ENCODE measurements around the gene PRIMA1.

Gene PRIMA1

DNA sequence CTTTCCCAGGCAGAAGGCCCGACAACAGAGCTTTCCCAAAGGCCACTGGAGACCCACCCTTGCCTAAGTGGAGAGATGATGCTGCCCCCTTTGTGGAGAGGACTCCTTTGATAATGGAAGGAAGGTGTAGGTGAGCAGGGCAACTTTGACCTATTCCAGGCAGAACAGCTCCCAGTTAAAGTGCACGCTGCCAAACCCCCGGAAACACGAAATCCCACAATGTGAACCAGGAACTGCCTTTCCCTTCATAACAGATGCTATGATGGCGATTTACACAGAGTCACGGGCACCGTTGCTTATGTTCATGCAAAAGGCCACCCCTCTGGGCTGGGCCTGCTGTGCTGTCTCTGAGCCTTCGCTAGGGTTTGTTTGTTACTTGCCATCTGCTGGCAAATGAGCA is 34.6 kb downstream of the PRIMA1 start:
- no peak for DNase-seq (ENCODE audit: low spot score)

DNA sequence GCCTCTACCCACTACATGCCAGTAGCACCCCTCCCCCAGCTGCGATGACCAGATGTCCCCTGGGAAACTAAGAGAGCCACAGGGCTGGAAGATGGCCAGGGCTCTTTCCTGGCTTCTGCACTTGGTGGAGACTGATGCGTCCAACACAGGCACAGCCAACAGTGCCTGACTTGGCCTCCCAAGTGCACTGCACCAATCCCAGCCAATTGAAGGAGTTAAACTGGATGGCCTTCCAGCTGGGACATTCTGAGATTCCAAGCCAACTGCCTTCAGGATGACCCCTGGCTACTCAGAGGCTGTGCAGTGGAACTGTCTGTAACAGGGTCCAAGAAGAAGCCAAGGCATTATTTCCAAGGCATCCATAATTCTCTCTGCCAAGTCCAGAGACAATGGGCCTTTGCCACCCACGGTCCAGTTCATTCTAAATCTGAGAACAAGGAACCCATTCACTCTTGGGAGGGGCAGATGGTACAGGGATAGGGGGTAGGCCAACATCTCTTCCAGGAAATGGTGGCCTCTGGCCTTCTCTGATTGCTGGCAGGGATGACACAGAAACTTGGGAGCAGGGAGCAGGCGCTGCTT is 35.2 kb downstream of the PRIMA1 start:
- DNase-seq (ENCODE audit: low spot score): no peak

DNA sequence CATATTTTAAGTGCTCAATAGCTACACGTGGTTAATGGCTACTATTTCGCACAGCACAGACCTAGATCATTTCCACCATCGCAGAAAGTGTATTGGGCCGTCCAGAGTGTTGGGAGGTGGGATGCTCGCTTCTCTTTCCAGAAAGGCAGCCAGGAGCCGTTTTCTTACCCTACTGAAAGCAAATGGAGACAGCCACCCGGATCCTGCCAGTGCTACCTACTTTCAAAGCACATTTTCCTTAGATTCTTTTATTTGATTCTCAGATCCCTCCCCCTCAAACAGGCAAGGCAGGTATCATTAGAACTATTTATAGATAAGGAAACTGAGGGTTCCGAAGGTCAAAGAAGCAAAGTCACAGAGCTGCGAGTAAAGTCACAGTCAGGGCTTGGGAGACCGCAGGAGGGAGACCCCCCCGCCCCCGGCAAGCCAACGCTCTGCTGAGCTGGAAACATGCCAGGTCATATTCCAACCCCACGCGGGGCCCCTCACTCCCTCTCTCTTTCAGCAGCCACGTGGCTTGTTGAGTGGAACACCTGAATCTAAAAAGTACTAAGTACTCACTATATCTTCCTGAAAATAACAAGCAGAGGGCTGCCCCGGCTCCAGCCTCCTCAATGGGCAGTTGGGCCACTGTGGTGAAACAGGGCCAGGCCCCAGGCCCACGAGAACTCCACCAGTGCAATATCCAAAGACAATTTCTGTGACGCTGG is 36.2 kb downstream of the PRIMA1 start:
- DNase-seq (ENCODE audit: low spot score): no peak

DNA sequence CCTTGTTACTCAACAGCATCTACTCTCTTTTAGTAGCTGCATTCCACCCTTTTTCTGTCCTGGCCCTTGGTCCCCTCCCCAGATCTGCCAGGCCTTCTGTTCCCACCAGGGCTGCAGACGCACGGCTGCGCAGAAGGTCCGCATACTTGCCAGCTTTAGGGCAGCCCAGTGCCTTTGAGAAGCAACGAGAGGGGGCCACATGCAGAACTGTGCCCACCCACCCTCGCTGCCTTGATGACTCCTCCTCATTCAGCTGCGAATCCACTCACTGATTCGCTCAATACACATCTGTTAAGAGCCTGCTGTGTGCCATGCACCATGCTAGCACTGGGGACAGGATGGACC is 39.2 kb downstream of the PRIMA1 start:
- no peak for DNase-seq (ENCODE audit: low spot score)

DNA sequence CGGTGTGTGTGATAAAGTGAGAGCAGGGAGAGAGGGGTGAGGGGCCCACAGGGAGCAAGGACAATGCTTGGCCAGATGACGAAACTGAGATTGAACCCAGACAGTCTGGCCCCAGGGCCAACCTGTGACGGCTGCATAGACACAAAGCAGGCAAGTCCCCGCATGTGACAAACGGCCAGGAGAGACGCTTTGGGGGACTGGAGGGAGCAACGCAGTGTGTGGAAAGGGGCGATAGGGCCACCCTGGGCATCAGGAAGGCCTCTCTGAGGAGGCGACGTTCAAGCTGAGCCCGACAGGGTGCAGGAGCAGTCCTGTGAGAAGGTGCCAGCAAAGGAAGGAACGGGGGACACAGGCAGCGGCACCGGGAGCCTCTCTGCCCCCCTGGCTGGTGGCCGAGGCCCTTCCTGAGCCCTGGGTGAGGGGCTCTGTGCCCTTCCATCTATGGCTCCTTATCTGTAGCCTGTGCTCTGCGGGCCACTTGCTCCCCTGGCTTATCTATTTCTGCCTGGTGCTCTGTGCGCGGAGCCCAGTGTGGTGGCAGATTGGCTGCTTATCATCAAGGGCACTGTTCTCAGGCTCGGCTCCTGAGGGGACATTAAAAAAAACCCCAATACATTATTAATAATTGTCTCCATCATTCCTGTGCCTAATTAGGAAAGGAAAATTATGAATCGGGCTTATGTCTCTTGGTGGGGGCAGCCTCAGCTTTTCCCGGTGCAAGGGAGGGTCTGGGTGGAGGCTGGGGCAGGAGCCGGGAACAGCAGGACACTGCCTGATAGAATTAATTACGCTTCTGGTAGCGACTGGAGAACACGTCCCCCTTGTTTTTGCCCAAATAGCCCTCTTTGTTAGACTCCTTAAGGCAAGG is 39.8 kb downstream of the PRIMA1 start:
- DNase-seq (ENCODE audit: low spot score): no peak

DNA sequence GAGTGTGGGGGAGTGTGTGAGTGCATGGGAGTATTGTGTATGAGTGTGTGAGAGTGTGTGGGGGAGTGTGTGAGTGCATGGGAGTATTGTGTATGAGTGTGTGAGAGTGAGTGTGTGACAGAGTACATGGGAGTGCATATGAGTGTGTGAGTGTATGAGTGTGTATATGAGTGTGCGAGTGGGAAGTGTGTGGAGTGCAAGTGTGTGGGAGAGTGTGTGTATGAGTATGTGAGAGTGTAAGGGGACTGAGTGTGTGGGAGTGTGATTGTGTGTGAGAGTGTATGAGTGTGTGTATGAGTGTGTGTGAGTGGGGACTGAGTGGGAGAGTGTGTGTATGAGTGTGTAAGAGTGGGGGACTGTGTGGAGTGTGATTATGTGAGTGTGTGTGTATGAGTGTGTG is 40.7 kb downstream of the PRIMA1 start:
- no peak for DNase-seq (ENCODE audit: low spot score)

DNA sequence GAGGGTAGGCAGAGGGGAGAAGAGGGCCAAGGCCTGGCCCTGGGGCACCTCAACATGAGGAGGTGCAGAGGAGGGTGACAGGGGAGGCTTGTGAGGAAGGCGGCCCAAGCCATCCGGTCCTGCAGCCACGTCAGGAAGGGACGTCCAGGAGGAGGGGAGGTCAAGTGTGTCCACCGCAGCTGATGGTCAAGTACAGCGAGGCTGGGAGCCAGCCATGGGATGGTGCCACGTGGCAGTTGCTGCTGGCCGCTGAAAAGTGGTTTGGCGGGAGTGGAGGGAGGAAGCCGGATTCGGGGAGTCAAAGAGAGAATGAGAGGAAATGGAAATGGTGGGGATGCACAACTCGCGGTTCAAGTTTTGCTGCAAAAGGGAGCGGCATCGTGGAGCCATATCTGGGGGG is 41.2 kb downstream of the PRIMA1 start:
- DNase-seq (ENCODE audit: low spot score): no peak

DNA sequence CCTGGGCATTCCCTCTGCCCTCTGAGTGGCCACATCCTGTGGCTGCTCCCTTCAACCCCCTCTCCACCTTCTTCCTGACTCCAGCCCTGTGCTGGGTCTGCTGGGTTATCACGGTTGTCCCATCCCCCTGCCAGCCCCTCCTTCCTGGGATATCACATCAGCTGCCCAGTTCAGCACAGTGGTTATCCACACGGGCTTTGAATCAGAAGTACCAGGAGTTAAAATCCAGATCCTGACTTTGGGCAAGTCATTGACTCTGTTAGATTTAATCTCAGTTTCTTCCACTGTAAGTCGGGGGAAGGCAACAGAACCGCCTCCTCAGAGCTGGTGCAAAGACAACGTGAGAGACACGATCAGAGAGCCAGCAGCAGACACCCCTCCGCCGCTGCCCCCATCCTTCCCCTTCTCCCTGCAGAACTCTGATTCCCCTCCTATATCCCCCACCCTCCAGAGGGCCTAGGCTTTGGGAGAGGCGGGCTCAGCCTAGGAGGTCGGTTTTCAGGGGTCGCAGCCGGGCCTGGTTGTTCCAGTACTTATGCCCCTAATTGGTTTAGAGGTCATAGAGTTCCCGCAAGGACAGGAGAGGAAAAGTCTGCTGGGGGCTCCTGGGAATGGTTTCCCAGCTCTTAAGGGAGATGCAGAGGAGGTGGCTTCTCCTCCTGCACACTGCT is 42.5 kb downstream of the PRIMA1 start:
- no peak for DNase-seq (ENCODE audit: low spot score)

DNA sequence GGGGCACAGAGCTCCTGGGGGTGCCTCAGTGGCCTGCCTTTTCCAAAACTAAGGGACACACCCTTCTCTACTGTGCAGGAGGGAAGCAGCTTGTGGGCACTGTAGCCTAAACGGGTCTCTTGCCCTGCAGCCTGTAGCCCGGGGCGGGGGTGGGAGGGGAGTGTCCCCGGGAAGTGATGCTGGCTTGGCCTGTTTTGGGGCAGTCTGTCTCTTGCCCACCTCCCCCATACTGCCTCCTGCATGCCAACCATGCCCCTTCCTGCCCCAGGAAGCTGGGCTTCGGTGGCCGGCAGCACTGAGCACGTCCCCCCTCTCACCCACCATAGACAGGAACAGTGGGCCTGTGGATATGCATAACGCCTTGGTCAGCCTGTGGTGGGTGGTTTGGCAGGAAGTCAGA is 43.4 kb downstream of the PRIMA1 start:
- DNase-seq (ENCODE audit: low spot score): no peak

DNA sequence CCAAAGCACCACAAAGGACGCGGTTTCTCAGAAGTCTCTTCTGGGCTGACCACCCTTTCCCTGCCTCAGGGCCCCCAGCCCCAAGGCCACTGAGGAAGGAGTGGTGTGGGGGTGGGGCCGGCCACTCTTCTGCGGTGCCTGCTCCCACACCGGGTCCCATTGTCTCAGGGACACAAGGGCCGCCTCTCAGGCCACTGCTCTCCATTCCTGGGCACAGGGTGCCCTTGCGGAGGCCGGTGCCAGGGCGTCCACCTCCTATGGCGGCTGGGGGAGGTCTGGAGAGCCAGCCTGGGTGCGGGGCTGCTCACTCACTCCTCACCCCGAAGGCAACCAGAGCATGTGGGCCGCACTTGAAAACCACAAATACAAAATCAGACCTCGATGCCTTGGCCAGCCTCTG is 44.1 kb downstream of the PRIMA1 start:
- DNase-seq (ENCODE audit: low spot score): no peak

DNA sequence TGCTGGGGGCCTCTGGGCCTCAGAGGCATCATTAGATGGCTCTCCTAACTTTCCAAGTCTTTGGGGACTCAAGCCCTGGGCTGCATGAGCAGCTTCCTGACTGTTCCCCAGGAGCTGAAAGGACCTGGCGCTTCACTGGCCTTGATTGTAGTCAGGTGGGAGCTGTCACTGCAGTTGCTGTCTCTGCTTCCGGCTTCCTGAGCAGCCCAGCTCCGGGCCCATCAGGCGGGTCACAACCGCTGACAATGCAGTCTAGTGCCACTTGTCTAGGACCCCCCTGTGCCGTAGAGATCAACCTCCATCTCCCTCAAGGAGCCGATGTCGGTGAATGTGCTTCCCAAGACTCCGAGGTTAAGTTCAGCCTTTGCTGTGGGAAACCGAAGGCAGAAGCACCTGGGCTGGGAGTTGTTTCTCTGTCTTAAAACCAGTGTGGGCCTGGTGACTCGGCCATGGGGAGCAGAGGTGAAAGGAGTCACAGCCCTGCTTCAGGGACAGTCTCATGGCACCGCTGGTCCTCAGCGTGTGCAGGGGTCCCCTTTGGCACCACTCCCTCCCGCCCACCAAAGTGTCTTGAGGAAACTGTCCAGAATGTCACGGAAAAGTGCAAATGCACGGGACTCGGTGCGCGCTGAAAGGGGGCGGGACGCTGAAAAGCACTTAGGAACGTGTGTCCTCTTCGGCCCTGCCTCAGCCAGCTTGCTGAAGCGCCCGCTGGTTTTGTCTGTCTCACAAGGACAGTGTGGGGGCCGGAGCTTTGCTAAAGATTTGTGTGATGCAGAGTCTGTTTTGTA is 44.8 kb downstream of the PRIMA1 start:
- no peak for DNase-seq (ENCODE audit: low spot score)

DNA sequence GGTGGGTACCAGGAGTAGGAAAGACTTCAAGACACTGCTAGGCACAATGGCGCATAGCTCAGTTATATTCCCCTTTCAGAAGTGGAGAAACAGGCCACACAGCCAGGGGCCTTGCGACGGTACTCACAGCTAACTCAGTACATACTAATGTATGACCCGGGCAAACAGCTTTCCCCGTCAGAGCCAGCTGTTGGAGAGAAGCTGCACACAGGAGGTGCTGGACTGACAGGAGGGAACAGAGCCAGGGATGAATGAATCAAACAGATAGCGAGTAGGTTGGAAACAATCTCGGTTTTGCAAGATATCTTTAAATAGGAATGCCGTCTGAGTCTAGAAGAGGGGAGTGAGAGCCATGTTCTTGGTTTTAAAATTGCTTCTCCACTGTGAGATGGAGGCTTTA is 45.5 kb downstream of the PRIMA1 start:
- DNase-seq (ENCODE audit: low spot score): no peak

DNA sequence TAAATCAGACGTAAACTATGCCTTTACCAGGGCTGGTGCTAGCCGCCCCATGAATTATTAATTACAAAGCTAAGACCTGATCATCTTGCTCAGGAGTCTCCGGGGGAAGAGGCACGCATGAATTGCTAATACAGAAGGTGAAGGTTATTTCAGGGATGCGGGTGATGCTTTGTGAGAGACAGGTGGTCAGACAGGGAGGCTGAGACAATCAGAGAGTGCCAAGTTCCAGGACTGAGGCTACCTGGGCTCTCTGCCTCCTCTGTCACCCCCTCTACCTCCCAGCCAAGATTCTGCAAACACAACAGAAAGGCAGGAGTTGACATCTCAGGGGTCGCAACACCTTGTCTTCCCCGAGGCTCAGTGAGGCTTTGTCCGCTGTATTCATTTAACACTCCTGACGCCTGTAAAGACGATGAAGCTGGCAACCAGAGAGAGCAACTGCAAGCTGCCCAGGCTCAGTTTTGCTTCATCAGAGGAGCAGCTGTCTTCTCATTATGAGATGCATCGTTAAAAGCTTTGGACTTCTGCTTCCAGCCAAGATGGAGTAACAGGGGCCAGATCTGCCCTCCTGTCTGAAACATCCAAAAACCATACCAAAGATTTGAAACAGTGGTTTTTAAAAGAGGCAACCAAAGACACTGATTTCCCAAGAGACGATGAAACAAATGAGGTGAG is 46.6 kb downstream of the PRIMA1 start:
- no peak for DNase-seq (ENCODE audit: low spot score)

DNA sequence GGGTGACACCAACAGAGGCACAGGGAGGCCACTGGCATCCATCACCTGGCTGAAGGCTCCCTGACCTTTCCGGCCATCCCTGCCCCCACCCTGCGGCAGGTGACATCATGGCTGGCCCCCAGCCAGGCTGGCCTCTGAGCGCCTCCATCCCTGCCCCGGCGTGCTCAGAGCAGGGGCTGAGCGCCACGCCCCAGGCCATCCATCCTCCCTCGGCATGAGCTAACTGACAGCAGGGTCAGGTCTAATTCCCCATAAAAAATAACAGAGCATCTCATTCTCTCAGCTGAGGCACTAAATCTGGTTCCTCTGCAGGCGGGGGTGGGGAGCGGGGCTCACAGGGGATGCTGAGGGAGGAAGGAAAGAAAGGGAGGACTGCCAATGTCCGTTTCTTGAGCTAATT is 50.7 kb downstream of the PRIMA1 start:
- DNase-seq (ENCODE audit: low spot score): no peak

DNA sequence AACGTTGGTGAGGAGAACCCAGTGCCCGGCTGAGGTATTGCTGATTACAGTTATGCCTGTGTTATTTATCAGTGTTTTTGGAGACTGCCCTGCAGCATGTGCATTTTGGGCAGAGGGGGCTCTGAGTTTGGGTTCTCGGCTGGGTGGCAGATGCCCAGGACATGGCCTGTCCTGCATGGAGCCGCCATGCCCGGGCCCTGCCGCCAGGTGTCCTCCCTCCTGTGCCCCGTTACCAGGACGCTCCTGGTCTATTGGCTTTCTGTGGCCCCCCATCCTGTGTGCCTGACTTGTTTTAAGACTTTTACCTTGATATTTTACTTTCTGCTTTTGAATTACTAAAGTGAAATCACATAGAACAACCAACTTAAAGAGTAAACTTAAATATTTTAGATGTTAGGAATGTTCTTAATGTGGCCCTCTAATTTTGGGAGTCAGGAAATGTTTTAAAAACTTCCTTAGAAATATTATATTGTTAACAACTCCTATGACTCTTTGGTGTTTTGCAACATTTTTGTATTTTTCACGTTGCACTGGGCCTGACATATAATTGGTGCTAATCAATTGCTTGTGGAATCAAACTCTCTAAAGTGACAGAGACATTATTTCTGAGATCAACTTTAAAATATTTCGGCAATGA is 51.8 kb downstream of the PRIMA1 start:
- peak; percentile 5 for DNase-seq (ENCODE audit: low spot score)

DNA sequence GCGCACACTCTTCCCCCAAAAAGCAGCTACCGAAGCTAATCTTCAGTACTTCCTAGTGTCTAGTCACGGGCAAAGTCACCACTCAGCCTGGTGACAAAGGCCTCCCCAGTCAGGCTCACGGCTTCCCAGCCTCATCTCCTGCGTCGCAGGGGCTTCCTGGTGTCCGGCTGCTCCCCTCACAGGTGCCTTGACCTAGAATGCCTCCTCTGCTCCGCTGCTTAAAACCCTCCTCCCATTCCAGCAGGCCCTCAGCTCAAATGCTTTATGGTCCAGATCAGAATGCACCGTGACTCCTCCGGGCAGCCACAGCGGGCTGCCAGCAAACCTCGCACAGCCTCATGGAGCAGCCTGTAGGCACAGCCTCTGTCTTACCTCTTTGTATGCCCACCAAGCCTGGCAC is 53.1 kb downstream of the PRIMA1 start:
- DNase-seq (ENCODE audit: low spot score): no peak

DNA sequence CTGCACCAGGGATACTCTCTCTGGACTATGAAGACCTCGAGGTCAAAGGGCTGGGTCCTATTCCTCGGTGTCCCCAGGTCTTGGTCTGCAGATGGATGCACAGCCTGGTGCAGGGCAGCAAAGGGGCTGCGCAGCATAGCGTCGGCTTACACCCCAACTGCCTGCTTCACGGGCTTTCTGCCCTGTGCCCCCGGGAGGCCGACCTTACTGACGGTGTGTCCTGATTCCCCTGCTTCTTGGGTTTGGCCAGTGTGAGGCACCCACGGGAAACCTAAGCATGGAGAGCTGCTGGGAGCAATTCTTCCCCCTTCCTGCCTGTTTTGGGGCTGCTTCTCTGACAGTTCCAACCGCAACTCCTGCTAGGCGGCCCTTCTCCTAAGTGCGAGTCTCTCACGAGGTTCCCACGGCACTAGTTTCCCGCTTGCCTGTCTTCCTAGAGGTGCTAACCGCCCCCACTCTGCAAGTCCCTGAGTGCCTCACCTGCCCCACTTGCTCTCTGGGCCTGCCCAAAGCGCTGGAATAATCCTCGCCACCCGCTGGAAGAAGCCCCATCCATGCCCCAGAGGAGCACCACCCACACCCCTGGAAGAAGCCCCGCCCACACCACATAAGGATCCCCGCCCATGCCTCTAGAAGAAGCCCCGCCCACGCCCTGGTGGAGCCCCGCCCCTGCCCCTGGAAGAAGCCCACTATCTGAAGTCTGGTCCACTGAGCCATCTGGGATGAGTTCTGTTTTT is 54.0 kb downstream of the PRIMA1 start:
- peak; percentile 21 for DNase-seq (ENCODE audit: low spot score)

DNA sequence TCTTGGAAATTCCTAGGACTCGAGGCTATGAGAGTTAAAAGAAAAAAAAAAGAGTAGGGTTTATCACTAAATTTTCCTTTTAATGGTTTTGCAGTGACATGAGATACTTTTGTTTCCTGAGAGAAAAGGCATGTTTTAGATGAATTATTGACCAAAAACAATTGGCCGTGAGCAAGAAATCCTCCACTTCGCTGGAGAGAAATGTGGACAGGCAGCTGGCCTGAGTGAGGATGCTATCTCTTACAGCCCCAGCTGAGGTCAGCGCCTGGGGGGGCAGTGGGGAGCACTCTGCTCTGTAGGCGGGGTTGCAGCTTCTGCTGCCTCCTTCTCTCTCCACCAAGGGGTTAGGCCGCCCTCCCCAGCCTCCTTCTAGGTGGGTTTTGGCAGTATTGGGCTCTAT is 54.7 kb downstream of the PRIMA1 start:
- no peak for DNase-seq (ENCODE audit: low spot score)

DNA sequence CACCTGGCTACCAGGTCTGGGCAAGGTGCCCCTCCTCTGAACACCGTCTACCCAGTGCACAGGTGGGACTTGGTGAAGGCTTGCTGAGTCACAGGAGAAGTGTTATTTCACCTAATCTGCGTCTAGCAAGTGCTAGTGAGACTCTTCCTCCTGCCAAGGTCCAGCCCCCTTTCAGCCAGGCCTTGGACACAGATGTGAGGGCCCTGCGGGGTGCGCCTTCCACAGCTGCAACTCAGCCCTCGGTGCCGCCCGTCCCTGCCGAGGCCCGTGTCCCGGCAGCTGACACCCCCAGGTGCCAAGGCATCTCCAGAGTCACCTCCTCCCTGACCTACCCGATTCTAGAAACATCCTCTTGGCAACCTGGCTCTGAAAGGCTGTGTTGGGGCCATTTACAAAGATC is 55.1 kb downstream of the PRIMA1 start:
- no peak for DNase-seq (ENCODE audit: low spot score)

DNA sequence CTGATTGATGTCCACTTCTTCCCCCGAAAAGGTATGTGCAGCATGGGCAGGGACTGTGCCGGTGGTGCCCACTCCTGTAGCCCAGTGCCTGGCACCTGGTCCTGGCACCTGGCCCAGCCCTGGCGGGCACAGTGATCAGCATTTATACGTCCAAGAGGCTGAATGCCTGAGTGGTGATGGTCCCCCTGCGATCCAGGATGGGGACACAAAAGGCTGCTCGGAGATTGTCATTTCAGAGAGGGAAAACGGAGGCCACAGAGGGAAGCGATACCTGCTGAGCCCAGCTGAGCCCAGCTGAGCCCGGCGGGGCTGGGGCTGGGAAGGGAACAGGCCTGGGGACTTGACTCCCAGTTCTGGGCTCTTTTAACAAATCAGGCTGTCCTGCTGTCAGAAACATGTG is 55.8 kb downstream of the PRIMA1 start:
- DNase-seq (ENCODE audit: low spot score): no peak

Measured in NAMALWA (cell line).